Left lung (tissue), 10 donors: ENCODE results near the gene APBA2. TPM values are rescaled to one million over a fixed set of nuclear protein-coding genes. Genes with fewer than 3 reads are reported as not detected.

Experiments
- ATAC-seq: fragments of 200-7000 bp; cut with Tn5 transposase; one replicate; pipeline ENCODE4 v1.9.1; 2020; ENCODE audit warnings: moderate library complexity
- DNase-seq, 4 donors: peaks; one replicate each; pipeline ENCODE4 v3.0.0-alpha.2; 2013 to 2020
- H3K27ac ChIP-seq, 2 donors: fragments of 200-600 bp; sonication (generic) in 1 of 2; one replicate each; pipeline versions ENCODE4 v1.5.0 to v1.8.0; 2020 to 2021
- H3K27me3 ChIP-seq, 2 donors: fragments of 200-600 bp; sonication (generic) in 1 of 2; one replicate each; pipeline versions ENCODE4 v1.5.0 to v1.8.0; 2020 to 2021
- H3K36me3 ChIP-seq, 2 donors: fragments of 200-600 bp; sonication (generic) in 1 of 2; one replicate each; pipeline versions ENCODE4 v1.5.0 to v1.8.0; 2020 to 2021
- H3K4me1 ChIP-seq, 2 donors: fragments of 200-600 bp; one replicate each; pipeline ENCODE4 v1.8.0; 2021
- H3K4me3 ChIP-seq, 2 donors: fragments of 200-600 bp; sonication (generic) in 1 of 2; one replicate each; pipeline versions ENCODE4 v1.5.0 to v1.8.0; 2020 to 2021; ENCODE audit warnings: mild to moderate bottlenecking in 1 of 2
- H3K9me3 ChIP-seq, 2 donors: fragments of 200-600 bp; sonication (generic) in 1 of 2; one replicate each; pipeline versions ENCODE4 v1.5.0 to v1.8.0; 2020 to 2021
- intact Hi-C, 2 donors: fragments of 100-400 bp; cut with DNase I; formaldehyde crosslinking; loops; one replicate each; pipeline versions ENCODE4 v1.11.2 to v1.14.2; 2022
- polyA plus RNA-seq, 6 donors: library from polyadenylated mRNA; unstranded; fragments of 120-200 nt; gene quantifications; one replicate each; pipeline ENCODE4 v1.2.1, GENCODE V29; 2013; ENCODE audit not compliant: insufficient read length in 6 of 6
- total RNA-seq, 2 donors: library from RNA; stranded (reverse); fragmentation: NEBNext Ultra II Directional; extraction: Animal tissue kit (Norgen Biotek cat#: 25700); gene quantifications; one replicate each; pipeline ENCODE4 v1.2.1, GENCODE V29; 2021
- TF ChIP-seq, protein P1 (sequence below), 2 donors: fragments of 200-600 bp; sonication (generic) in 1 of 2; IDR thresholded peaks; one replicate each; pipeline versions ENCODE4 v1.5.0 to v1.8.0; 2021; ENCODE audit warnings: antibody characterized with exemption in 2 of 2
- donor health status: DM: no; HTN: yes; CAD: no.
- donor health status: DM: no; HTN: no; CAD: no.

Gene APBA2
- total and polyA plus RNA-seq, 8 donors: 3.9 to 18.4 (median 11.1) TPM

GRCh38 chr15:28957606-28958498, 72.1 kb downstream of the APBA2 start:
- TF ChIP-seq, protein P1, sequence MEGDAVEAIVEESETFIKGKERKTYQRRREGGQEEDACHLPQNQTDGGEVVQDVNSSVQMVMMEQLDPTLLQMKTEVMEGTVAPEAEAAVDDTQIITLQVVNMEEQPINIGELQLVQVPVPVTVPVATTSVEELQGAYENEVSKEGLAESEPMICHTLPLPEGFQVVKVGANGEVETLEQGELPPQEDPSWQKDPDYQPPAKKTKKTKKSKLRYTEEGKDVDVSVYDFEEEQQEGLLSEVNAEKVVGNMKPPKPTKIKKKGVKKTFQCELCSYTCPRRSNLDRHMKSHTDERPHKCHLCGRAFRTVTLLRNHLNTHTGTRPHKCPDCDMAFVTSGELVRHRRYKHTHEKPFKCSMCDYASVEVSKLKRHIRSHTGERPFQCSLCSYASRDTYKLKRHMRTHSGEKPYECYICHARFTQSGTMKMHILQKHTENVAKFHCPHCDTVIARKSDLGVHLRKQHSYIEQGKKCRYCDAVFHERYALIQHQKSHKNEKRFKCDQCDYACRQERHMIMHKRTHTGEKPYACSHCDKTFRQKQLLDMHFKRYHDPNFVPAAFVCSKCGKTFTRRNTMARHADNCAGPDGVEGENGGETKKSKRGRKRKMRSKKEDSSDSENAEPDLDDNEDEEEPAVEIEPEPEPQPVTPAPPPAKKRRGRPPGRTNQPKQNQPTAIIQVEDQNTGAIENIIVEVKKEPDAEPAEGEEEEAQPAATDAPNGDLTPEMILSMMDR (IDR thresholded peaks at IDR 0.05): no peak
- Histone ChIP-seq H3K27me3 (peaks cover 0 to 5% of the 10 kb centered on the region in 2 donors), H3K27ac (no peak overlapping the region), H3K4me3 (no peak overlapping the region), H3K9me3 (no peaks in the 10 kb centered on the region), H3K4me1 (no peaks in the 10 kb centered on the region), H3K36me3 (no peaks in the 10 kb centered on the region)
- intact Hi-C loops: no loop called here
- DNase-seq (peak in 1 of 4 donors; percentile 43), ATAC-seq (no peak)

DNA sequence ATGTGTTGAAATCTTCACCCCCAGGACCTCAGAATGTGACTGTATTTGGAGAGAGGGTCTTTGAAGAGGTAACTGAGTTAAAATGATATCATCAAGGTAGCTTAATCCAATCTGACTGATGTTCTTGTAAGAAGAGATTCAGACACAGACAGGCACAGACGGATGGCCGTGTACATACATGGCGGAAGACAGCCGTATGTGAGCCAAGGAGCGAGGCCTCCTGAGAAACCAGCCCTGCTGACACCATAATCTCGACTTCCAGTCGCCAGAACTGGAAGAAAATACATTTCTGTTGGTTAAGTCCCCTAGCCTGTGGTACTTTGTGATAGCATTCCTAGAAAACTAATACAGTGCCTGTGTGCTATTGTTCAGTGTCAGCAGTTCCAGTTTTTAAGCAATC, 73.6 kb downstream of the APBA2 start:
- ATAC-seq (no peak), DNase-seq (no peak)
- Histone ChIP-seq H3K9me3 (no peaks in the 10 kb centered on the region), H3K4me3 (no peak overlapping the region), H3K36me3 (no peaks in the 10 kb centered on the region), H3K27me3 (no peaks in the 10 kb centered on the region), H3K27ac (no peak overlapping the region), H3K4me1 (no peaks in the 10 kb centered on the region)
- TF ChIP-seq, protein P1 (IDR thresholded peaks at IDR 0.05): no peak
- intact Hi-C loops: no loop called here

DNA sequence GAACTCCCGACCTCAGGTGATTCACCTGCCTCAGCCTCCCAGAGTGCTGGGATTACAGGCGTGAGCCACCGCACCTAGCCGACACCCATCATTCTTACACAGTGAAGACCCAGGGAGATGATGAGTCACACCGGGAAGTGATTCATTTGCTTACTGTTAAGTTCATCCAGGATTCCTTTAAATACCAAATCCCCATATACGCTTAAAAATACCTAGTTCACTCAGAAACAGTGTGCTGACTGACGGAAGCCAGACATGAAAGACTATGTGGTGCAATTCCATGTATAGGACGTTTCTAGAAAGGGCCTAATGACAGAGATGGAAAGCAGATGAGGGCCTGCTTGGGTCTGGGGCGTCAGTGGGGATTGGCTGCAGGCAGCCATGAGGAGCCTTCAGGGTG, 75.2 kb downstream of the APBA2 start:
- no peak for ATAC-seq
- no peaks in the 10 kb centered on the region for H3K27me3 ChIP-seq
- no peak for DNase-seq
- H3K4me3 ChIP-seq: no peak overlapping the region
- H3K36me3 ChIP-seq: no peaks in the 10 kb centered on the region
- intact Hi-C loops: no loop called here
- TF ChIP-seq, protein P1 (IDR thresholded peaks at IDR 0.05): no peak
- H3K9me3 ChIP-seq: no peaks in the 10 kb centered on the region
- no peak overlapping the region for H3K27ac ChIP-seq
- no peaks in the 10 kb centered on the region for H3K4me1 ChIP-seq

GRCh38 chr15:28961391-28961790, 75.6 kb downstream of the APBA2 start:
- no peaks in the 10 kb centered on the region for H3K27me3 ChIP-seq
- TF ChIP-seq, protein P1 (IDR thresholded peaks at IDR 0.05): no peak
- intact Hi-C loops: no loop called here
- H3K9me3 ChIP-seq: no peaks in the 10 kb centered on the region
- no peak overlapping the region for H3K4me3 ChIP-seq
- no peak overlapping the region for H3K27ac ChIP-seq
- DNase-seq (peak in 1 of 4 donors; percentile 66), ATAC-seq (no peak)
- no peaks in the 10 kb centered on the region for H3K36me3 ChIP-seq
- H3K4me1 ChIP-seq: no peaks in the 10 kb centered on the region

- no peak for DNase-seq
- no peaks in the 10 kb centered on the region for H3K4me1 ChIP-seq
- no peaks in the 10 kb centered on the region for H3K27me3 ChIP-seq
- H3K36me3 ChIP-seq: no peaks in the 10 kb centered on the region
- H3K4me3 ChIP-seq: no peak overlapping the region
- ATAC-seq: no peak
- intact Hi-C loops: no loop called here
- TF ChIP-seq, protein P1 (IDR thresholded peaks at IDR 0.05): no peak
- no peaks in the 10 kb centered on the region for H3K9me3 ChIP-seq
- no peak overlapping the region for H3K27ac ChIP-seq
Measured at GRCh38 chr15:28962851-28963710, 77.3 kb downstream of the APBA2 start.
